NB4 (cell line): ENCODE measurements around the gene ERFE.

Source experiments
- DNase-seq: peaks from one replicate; pipeline ENCODE4 v3.0.0; 2010; ENCODE audit warnings: low read depth
- H3K4me3 ChIP-seq: one replicate; pipeline ENCODE4 v1.5.1; 2011; ENCODE audit warnings: mild to moderate bottlenecking, low read depth, low read length, moderate library complexity
- CTCF ChIP-seq: IDR thresholded peaks from one replicate; pipeline ENCODE4 v1.5.1; 2012; ENCODE audit warnings: low read depth, low read length
- MAX ChIP-seq: IDR thresholded peaks from 2 replicates; pipeline ENCODE4 v1.6.1; 2011; ENCODE audit warnings: low read depth, low read length
- MYC ChIP-seq: IDR thresholded peaks from 2 replicates; pipeline ENCODE4 v1.6.1; 2011; ENCODE audit warnings: low read depth, low read length
- POLR2A ChIP-seq: IDR thresholded peaks from 2 replicates; pipeline ENCODE4 v1.6.1; 2011; ENCODE audit warnings: mild to moderate bottlenecking; ENCODE audit not compliant: insufficient read length; ENCODE audit errors: extremely low read depth

The ERFE gene

GRCh38 chr2:238122287-238123217 lies 36.2 kb upstream of the ERFE start:
- no peak overlapping the region for H3K4me3 ChIP-seq
- TF ChIP-seq MAX (no peak), MYC (no peak), CTCF (no peak), POLR2A (no peak)
- DNase-seq: no peak

GRCh38 chr2:238123218-238123971 lies 35.4 kb upstream of the ERFE start:
- TF ChIP-seq POLR2A (no peak), CTCF (no peak), MYC (no peak), MAX (no peak)
- H3K4me3 ChIP-seq: no peak overlapping the region
- no peak for DNase-seq

- no peak overlapping the region for H3K4me3 ChIP-seq
- no peak for DNase-seq
- TF ChIP-seq POLR2A (no peak), MAX (no peak), CTCF (no peak), MYC (no peak)
These were observed 34.7 kb upstream of the ERFE start for GRCh38 chr2:238123991-238124470.

GRCh38 chr2:238124488-238125126 lies 34.2 kb upstream of the ERFE start:
- no peak overlapping the region for H3K4me3 ChIP-seq
- DNase-seq: no peak
- TF ChIP-seq MYC (no peak), POLR2A (no peak), CTCF (no peak), MAX (no peak)

- no peak for DNase-seq
- TF ChIP-seq CTCF (no peak), MAX (no peak), MYC (no peak), POLR2A (no peak)
- H3K4me3 ChIP-seq: no peak overlapping the region
These were observed 33.5 kb upstream of the ERFE start for GRCh38 chr2:238125127-238125885.
